ENCODE measurements around the gene KDM4D. TPM values are rescaled to one million over a fixed set of nuclear protein-coding genes. Genes with fewer than 3 reads are reported as not detected.

The KDM4D gene
- total RNA-seq, 2 experiments from 2014 or later: 1.7 to 2.1 TPM

- no peak for DNase-seq
- H3K27me3 Mint-ChIP-seq (ENCODE audit: low read depth): no peaks in the 10 kb centered on the region
- intact Hi-C loops (cut with micrococcal nuclease): no loop called here
- no peak overlapping the region for H3K4me3 Mint-ChIP-seq
- H3K4me1 Mint-ChIP-seq (ENCODE audit: low read depth): no peaks in the 10 kb centered on the region
- H3K36me3 Mint-ChIP-seq (ENCODE audit: low read depth): peaks cover 13% of the 10 kb centered on the region
- H3K9me3 Mint-ChIP-seq: no peaks in the 10 kb centered on the region
- no peak overlapping the region for H3K27ac Mint-ChIP-seq
- CTCF ChIA-PET: interaction anchor here (0.7 kb wide), 1 partner anchor 348 kb away, joined by 3 read pairs; no protein-coding TSS in a partner anchor
Observed at GRCh38 chr11:94961255-94961654, 12.3 kb upstream of the KDM4D start.

- Mint-ChIP-seq H3K4me3 (no peak overlapping the region), H3K27me3 (ENCODE audit: low read depth) (no peaks in the 10 kb centered on the region), H3K27ac (no peak overlapping the region), H3K4me1 (ENCODE audit: low read depth) (peaks cover 6% of the 10 kb centered on the region), H3K36me3 (ENCODE audit: low read depth) (peaks cover 32% of the 10 kb centered on the region), H3K9me3 (no peaks in the 10 kb centered on the region)
- CTCF ChIA-PET: no interaction called here
- DNase-seq: no peak
- intact Hi-C loops (cut with micrococcal nuclease): no loop called here
Observed at GRCh38 chr11:94964934-94965333, 8.6 kb upstream of the KDM4D start.

GRCh38 chr11:94968334-94968958 lies 5.1 kb upstream of the KDM4D start:
- Mint-ChIP-seq H3K9me3 (no peaks in the 10 kb centered on the region), H3K36me3 (ENCODE audit: low read depth) (peaks cover 42% of the 10 kb centered on the region), H3K4me1 (ENCODE audit: low read depth) (peaks cover 19% of the 10 kb centered on the region), H3K27ac (no peak overlapping the region), H3K4me3 (no peak overlapping the region), H3K27me3 (ENCODE audit: low read depth) (no peaks in the 10 kb centered on the region)
- intact Hi-C loops (cut with micrococcal nuclease): no loop called here
- DNase-seq: no peak
- CTCF ChIA-PET: interaction anchor here (0.8 to 1.9 kb wide), 6 partner anchors 9 to 71 kb away, joined by 3 to 7 read pairs (median 3); no protein-coding TSS in a partner anchor

- DNase-seq: no peak
- H3K36me3 Mint-ChIP-seq (ENCODE audit: low read depth): peaks cover 29% of the 10 kb centered on the region
- intact Hi-C loops (cut with micrococcal nuclease): loop anchor here (1.0 to 10.0 kb wide), 16 partner anchors 47 to 1775 kb away; partner anchors contain the start of genes ANKRD49, C11orf54, CCDC82 and CEP57
- H3K4me3 Mint-ChIP-seq: peak overlapping the region; percentile 97
- H3K4me1 Mint-ChIP-seq (ENCODE audit: low read depth): peaks cover 38% of the 10 kb centered on the region
- CTCF ChIA-PET: interaction anchor here (0.6 to 1.8 kb wide), 3 partner anchors 95 to 1239 kb away, joined by 3 to 6 read pairs (median 3); partner anchors contain the start of gene SRSF8
- H3K27ac Mint-ChIP-seq: peak overlapping the region; percentile 89
- no peaks in the 10 kb centered on the region for H3K27me3 Mint-ChIP-seq (ENCODE audit: low read depth)
- no peaks in the 10 kb centered on the region for H3K9me3 Mint-ChIP-seq
Observed at GRCh38 chr11:94972700-94973098, 810 bp upstream of the KDM4D start.

- intact Hi-C loops (cut with micrococcal nuclease): loop anchor here (5.0 to 10.0 kb wide), 6 partner anchors 258 to 1777 kb away; partner anchors contain the start of genes ANKRD49, FUT4, MRE11 and SESN3
- peaks cover 35% of the 10 kb centered on the region for H3K4me1 Mint-ChIP-seq (ENCODE audit: low read depth)
- H3K36me3 Mint-ChIP-seq (ENCODE audit: low read depth): peaks cover 17% of the 10 kb centered on the region
- H3K4me3 Mint-ChIP-seq: peak overlapping the region; percentile 97
- peak overlapping the region; percentile 89 for H3K27ac Mint-ChIP-seq
- CTCF ChIA-PET: interaction anchor here (1.8 kb wide), 1 partner anchor 93 kb away, joined by 6 read pairs; the partner anchor contains the start of gene SRSF8
- H3K9me3 Mint-ChIP-seq: no peaks in the 10 kb centered on the region
- DNase-seq: no peak
- no peaks in the 10 kb centered on the region for H3K27me3 Mint-ChIP-seq (ENCODE audit: low read depth)
Observed at GRCh38 chr11:94974178-94974577, 669 bp downstream of the KDM4D start.

- H3K4me1 Mint-ChIP-seq (ENCODE audit: low read depth): peaks cover 31% of the 10 kb centered on the region
- H3K27ac Mint-ChIP-seq: no peak overlapping the region
- no peak overlapping the region for H3K4me3 Mint-ChIP-seq
- H3K27me3 Mint-ChIP-seq (ENCODE audit: low read depth): no peaks in the 10 kb centered on the region
- H3K36me3 Mint-ChIP-seq (ENCODE audit: low read depth): peaks cover 11% of the 10 kb centered on the region
- CTCF ChIA-PET: interaction anchor here (1.9 kb wide), 1 partner anchor 92 kb away, joined by 8 read pairs; no protein-coding TSS in a partner anchor
- H3K9me3 Mint-ChIP-seq: no peaks in the 10 kb centered on the region
- DNase-seq: no peak
- intact Hi-C loops (cut with micrococcal nuclease): loop anchor here (10.0 kb wide), 1 partner anchor 729 kb away; no protein-coding TSS in a partner anchor
Observed at GRCh38 chr11:94975599-94975998, 2.1 kb downstream of the KDM4D start.

- peaks cover 18% of the 10 kb centered on the region for H3K27me3 Mint-ChIP-seq (ENCODE audit: low read depth)
- DNase-seq: no peak
- H3K4me1 Mint-ChIP-seq (ENCODE audit: low read depth): no peaks in the 10 kb centered on the region
- intact Hi-C loops (cut with micrococcal nuclease): no loop called here
- CTCF ChIA-PET: no interaction called here
- H3K36me3 Mint-ChIP-seq (ENCODE audit: low read depth): no peaks in the 10 kb centered on the region
- no peak overlapping the region for H3K4me3 Mint-ChIP-seq
- H3K9me3 Mint-ChIP-seq: no peaks in the 10 kb centered on the region
- no peak overlapping the region for H3K27ac Mint-ChIP-seq
Observed at GRCh38 chr11:94987378-94987777, 13.9 kb downstream of the KDM4D start.

- no peak for DNase-seq
- Mint-ChIP-seq H3K4me3 (no peak overlapping the region), H3K36me3 (ENCODE audit: low read depth) (no peaks in the 10 kb centered on the region), H3K27ac (no peak overlapping the region), H3K9me3 (no peaks in the 10 kb centered on the region), H3K4me1 (ENCODE audit: low read depth) (no peaks in the 10 kb centered on the region), H3K27me3 (ENCODE audit: low read depth) (peaks cover 18% of the 10 kb centered on the region)
- intact Hi-C loops (cut with micrococcal nuclease): no loop called here
- CTCF ChIA-PET: no interaction called here
Observed at GRCh38 chr11:94988748-94989147, 15.2 kb downstream of the KDM4D start.

GRCh38 chr11:94993400-94993943 lies 20.0 kb downstream of the KDM4D start:
- H3K4me3 Mint-ChIP-seq: no peak overlapping the region
- H3K27ac Mint-ChIP-seq: no peak overlapping the region

GRCh38 chr11:94997437-94997836 lies 23.9 kb downstream of the KDM4D start:
- CTCF ChIA-PET: no interaction called here
- no peak overlapping the region for H3K4me3 Mint-ChIP-seq
- no peak for DNase-seq
- no peaks in the 10 kb centered on the region for H3K4me1 Mint-ChIP-seq (ENCODE audit: low read depth)
- H3K27me3 Mint-ChIP-seq (ENCODE audit: low read depth): no peaks in the 10 kb centered on the region
- intact Hi-C loops (cut with micrococcal nuclease): no loop called here
- H3K27ac Mint-ChIP-seq: no peak overlapping the region
- peaks cover 2% of the 10 kb centered on the region for H3K36me3 Mint-ChIP-seq (ENCODE audit: low read depth)
- no peaks in the 10 kb centered on the region for H3K9me3 Mint-ChIP-seq

More at GRCh38 chr11:94993400-94993943, 20.0 kb downstream of the KDM4D start:
- DNase-seq: no peak
- H3K9me3 Mint-ChIP-seq: no peaks in the 10 kb centered on the region
- H3K4me1 Mint-ChIP-seq (ENCODE audit: low read depth): no peaks in the 10 kb centered on the region
- peaks cover 8% of the 10 kb centered on the region for H3K27me3 Mint-ChIP-seq (ENCODE audit: low read depth)
- CTCF ChIA-PET: no interaction called here
- H3K36me3 Mint-ChIP-seq (ENCODE audit: low read depth): peaks cover under 1% of the 10 kb centered on the region
- intact Hi-C loops (cut with micrococcal nuclease): no loop called here

GRCh38 chr11:94998285-94998684 lies 24.8 kb downstream of the KDM4D start:
- CTCF ChIA-PET: no interaction called here
- intact Hi-C loops (cut with micrococcal nuclease): no loop called here
- Mint-ChIP-seq H3K36me3 (ENCODE audit: low read depth) (peaks cover 2% of the 10 kb centered on the region), H3K27ac (no peak overlapping the region), H3K4me3 (no peak overlapping the region), H3K9me3 (no peaks in the 10 kb centered on the region), H3K4me1 (ENCODE audit: low read depth) (no peaks in the 10 kb centered on the region), H3K27me3 (ENCODE audit: low read depth) (no peaks in the 10 kb centered on the region)
- DNase-seq: no peak

GRCh38 chr11:95003716-95004115 lies 30.2 kb downstream of the KDM4D start:
- H3K36me3 Mint-ChIP-seq (ENCODE audit: low read depth): peaks cover 1% of the 10 kb centered on the region
- DNase-seq: no peak
- no peak overlapping the region for H3K4me3 Mint-ChIP-seq
- intact Hi-C loops (cut with micrococcal nuclease): no loop called here
- no peaks in the 10 kb centered on the region for H3K9me3 Mint-ChIP-seq
- CTCF ChIA-PET: no interaction called here
- no peaks in the 10 kb centered on the region for H3K27me3 Mint-ChIP-seq (ENCODE audit: low read depth)
- no peaks in the 10 kb centered on the region for H3K4me1 Mint-ChIP-seq (ENCODE audit: low read depth)
- no peak overlapping the region for H3K27ac Mint-ChIP-seq

GRCh38 chr11:95005642-95006041 lies 32.1 kb downstream of the KDM4D start:
- intact Hi-C loops (cut with micrococcal nuclease): no loop called here
- H3K36me3 Mint-ChIP-seq (ENCODE audit: low read depth): no peaks in the 10 kb centered on the region
- no peaks in the 10 kb centered on the region for H3K9me3 Mint-ChIP-seq
- H3K27ac Mint-ChIP-seq: no peak overlapping the region
- H3K4me3 Mint-ChIP-seq: no peak overlapping the region
- CTCF ChIA-PET: interaction anchor here (0.6 kb wide), 1 partner anchor 10 kb away, joined by 3 read pairs; no protein-coding TSS in a partner anchor
- H3K4me1 Mint-ChIP-seq (ENCODE audit: low read depth): no peaks in the 10 kb centered on the region
- no peak for DNase-seq
- H3K27me3 Mint-ChIP-seq (ENCODE audit: low read depth): peaks cover 4% of the 10 kb centered on the region
